Astrocyte of the spinal cord (primary cell): ENCODE data around the gene NAT16.
"Not testable (repeated sequence)": the region's sequence is repeated elsewhere in the genome, so short reads cannot be mapped to it uniquely, and the experiment has no call there.

Experiments used
- DNase-seq: peaks from one replicate; pipeline ENCODE4 v3.0.0; 2011; ENCODE audit warnings: low read depth, low spot score
- H3K4me3 ChIP-seq: 2 replicates; pipeline ENCODE4 v1.5.1; 2011; ENCODE audit warnings: low read depth, mild to moderate bottlenecking, low read length, moderate library complexity
- CTCF ChIP-seq: IDR thresholded peaks from 2 replicates; pipeline ENCODE4 v1.5.1; 2012; ENCODE audit warnings: low read depth, mild to moderate bottlenecking, low read length, inconsistent platforms
- in situ Hi-C: cut with HindIII; loops from 2 replicates; pipeline ENCODE4 v1.10.0; 2017; ENCODE audit warnings: low sequenced_read_pairs

NAT16 gene

GRCh38 chr7:101210143-101210542, 30.1 kb upstream of the NAT16 start:
- no peak for DNase-seq
- no peak for TF ChIP-seq CTCF
- no peak overlapping the region for H3K4me3 ChIP-seq
- in situ Hi-C loops = no loop called here

GRCh38 chr7:101208794-101209193, 28.7 kb upstream of the NAT16 start:
- TF ChIP-seq CTCF = no peak
- no peak for DNase-seq
- H3K4me3 ChIP-seq = no peak overlapping the region
- in situ Hi-C loops = no loop called here

- no peak for DNase-seq
- in situ Hi-C loops = no loop called here
- no peak for TF ChIP-seq CTCF
- no peak overlapping the region for H3K4me3 ChIP-seq
Observed at GRCh38 chr7:101207459-101207858, 27.4 kb upstream of the NAT16 start.

GRCh38 chr7:101206665-101207042, 26.6 kb upstream of the NAT16 start:
- no peak for DNase-seq
- no peak overlapping the region for H3K4me3 ChIP-seq
- TF ChIP-seq CTCF = no peak
- in situ Hi-C loops = no loop called here

- TF ChIP-seq CTCF = no peak
- DNase-seq = no peak
- in situ Hi-C loops = no loop called here
- H3K4me3 ChIP-seq = no peak overlapping the region
Observed at GRCh38 chr7:101205901-101206664, 26.0 kb upstream of the NAT16 start.

GRCh38 chr7:101203740-101204738, 23.9 kb upstream of the NAT16 start:
- H3K4me3 ChIP-seq, in situ Hi-C loops, DNase-seq: not testable (repeated sequence)

- in situ Hi-C loops = no loop called here
- no peak for DNase-seq
- no peak overlapping the region for H3K4me3 ChIP-seq
- TF ChIP-seq CTCF = no peak
Observed at GRCh38 chr7:101202603-101202918, 22.5 kb upstream of the NAT16 start.
